Measurements from ENCODE around the gene CCL17.
"Not testable (repeated sequence)": the region's sequence is repeated elsewhere in the genome, so short reads cannot be mapped to it uniquely, and the experiment has no call there.

Gene CCL17

DNA sequence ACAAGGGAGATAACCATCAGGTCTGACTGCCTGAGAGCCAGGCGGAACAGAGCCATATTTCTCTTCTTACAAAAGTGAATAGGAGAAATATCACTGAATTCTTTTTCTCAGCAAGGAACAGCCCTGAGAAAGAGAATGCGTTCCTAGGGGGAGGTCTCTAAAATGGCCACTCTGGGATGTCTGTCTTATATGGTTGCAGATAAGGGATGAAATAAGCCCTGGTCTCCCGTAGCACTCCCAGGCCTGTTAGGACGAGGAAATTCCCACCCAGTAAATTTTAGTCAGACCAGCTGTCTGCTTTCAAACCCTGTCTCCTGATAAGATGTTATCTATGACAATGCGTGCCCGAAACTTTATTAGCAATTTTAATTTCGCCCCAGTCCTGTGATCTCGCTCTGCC, 35.4 kb downstream of the CCL17 start:
- DNase-seq = not testable (repeated sequence)

DNA sequence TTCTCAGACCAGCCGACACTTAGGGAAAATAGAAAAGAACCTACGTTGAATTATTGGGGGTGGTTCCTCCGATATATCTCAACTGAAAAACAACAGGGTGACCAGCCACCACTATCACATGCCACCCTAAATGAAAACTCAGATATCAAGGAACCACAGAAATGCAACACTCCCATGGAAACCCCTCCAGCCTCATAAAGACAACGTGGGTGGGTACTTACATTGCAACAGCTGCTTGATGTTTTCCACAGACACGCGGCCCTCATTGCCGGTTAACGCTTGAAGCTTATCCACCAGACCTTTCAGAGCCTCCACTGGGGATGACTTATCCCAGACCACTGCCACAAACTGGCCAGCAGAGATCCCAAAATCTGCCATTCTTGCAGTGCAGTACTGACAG, 36.0 kb downstream of the CCL17 start:
- DNase-seq = not testable (repeated sequence)

DNA sequence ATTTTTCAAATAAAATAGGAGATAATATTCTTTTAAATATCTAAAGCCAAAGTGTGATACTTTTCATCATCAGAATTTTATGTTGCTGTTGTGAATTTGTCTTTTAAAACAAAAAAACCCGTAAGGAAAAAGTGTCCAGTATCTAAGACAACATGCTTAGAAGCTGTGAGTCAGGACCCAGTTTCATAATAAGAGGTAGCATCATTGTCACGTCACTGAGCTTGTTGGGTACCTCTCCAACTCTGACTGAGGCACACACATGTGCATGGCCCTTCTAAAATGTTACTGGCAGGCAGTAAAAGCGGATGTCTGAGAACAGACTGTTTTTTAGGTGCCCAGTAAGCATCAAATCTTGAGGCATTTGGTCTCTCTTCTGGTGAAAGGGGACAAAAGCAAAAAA, 40.1 kb downstream of the CCL17 start:
- DNase-seq = no peak

DNA sequence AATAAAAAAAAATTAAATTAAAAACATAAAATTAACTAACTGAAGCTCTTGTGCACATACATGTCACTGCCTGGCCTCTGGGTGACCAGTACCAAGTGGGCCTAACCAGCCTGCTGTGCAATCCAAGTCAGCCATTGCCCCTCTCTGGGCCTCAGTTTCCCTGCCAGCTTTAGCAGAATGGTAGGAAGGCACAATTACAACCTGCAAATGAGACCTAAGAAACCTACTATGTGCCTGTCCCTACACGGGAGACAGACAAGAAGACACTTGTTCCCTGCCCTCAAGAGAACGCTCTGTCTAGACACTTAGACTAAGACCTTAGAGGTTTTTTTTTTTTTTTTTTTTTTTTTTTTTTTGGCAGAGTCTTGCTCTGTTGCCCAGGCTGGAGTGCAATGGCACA, 40.9 kb downstream of the CCL17 start:
- no peak for DNase-seq

DNA sequence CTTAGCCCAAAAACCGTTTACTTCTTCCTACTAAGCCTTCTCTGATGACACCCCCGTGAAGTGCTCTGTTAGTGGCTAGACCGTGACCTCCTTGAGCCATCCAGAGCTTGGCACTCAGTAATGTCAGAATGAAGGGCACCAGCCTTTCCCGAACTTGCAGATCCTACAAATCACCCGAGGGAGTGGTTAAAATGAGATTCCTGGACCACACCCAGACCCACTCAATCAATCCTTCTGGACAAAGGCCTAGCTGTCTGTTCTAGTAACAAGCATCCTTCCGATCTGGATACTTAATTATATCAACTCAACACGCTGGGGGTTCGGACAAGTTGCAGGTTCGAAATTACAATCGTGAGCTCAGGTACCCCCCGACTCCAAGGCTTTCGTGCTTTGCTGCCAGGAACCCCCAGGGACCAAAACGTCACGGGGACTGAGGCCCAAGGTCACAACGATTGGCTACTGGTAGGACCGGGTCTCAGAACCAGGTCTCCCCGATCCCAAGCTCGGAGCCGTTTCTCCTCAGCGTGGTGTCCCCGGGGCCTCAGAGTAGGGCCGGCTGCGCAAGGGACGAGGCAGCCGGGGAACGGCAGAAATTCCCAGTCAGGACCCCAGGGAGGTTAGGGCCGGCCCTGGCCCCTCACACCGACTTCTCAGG, 42.1 kb downstream of the CCL17 start:
- DNase-seq = no peak

DNA sequence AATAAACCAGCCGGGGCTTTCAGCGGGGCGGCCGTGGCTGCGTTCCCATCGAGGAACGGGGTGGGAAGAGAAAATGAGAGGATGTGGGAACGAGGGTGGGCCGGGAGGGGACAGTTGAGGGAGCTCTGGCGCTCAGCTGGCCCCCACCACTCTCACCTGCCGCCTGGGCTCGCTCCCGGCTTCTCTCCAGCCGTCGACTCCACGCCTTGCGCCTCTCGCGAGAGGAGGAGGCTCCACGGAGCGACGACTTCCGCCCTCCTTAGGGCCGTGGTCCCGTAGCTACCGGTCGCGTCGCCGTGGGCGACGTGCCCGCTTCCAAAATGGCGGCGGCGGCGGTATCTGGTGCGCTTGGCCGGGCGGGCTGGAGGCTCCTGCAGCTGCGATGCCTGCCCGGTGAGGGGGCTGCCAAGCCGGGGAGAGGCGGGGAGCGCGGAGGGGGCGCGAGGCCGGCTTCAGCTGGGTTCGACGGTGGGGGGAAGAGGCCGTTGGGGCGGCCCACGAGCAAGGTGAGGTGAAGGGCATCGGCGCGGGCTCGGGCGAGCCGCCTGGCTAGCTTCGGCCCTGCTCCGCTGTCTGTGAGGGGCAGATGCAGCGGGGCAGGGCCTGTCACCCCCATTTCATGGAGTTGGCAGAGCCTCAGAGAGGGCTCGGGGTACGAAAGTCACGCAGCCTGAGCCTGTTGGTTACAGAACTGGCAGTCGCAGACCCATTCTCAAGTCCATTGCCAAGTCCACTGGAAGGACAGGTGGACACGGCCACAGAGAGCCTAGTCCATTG, 42.8 kb downstream of the CCL17 start, which contains the start of the genes CIAPIN1 and COQ9:
Gene CIAPIN1, minus strand, starts transcription at position 200 of the 777 bp plus-strand sequence. CDS start 6,457 bp downstream, outside the sequence.
Gene COQ9, plus strand, starts transcription at position 294 of the 777 bp plus-strand sequence. Its CDS starts 27 bp downstream, at position 321.
- DNase-seq = peak; percentile 57

DNA sequence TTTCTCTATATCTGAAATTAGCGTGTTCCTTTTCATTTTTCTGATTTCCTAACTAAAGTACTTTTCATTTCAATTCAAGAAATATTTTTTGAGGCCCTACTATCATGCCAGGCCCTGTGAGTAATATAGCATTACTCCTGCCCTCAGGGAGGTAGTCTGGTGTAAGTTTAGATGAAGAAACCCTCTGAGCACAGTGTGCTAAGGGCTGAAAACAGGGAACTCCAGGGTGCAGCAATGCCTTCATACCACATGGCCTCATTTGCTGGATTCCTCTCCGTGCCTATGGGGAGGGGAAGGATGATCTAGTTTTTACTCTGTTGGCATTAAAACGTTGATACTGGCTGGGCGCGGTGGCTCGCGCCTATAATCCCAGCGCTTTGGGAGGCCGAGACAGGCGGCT, 47.5 kb downstream of the CCL17 start:
- DNase-seq = no peak

DNA sequence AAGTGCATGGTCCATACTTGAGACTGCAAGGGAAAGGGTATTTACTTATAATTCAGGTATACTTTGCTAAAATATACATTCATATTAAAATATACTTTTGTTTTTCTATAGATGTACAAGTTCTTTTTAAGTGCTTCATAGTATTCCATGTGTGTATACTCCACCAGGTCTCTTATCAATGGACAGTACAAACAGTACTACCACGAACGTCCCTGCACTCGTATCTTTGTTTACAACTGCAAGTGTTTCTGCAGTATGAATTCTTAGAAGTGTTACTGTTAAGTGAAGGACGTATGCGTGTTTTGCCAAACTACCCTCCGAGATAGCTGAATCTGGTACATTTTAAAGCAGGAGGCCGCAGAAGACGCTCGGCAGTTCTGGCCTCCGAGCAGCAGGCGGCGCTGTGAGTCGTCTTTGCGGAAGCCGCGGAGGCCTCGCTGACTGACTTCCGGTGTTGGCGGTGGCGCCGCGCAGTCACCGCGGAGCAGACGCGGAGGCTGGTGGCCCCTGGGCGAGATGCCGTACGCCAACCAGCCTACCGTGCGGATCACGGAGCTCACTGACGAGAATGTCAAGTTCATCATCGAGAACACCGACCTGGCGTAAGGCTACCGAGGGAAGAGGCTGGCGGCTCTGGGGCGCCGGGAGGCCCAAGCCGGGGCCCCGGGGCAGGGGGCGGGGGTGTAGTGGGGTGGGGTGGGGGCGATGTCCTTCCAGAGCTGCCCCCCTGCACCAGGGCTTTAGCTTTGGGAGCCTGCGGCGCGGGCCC, 57.8 kb downstream of the CCL17 start, which contains the start of gene POLR2C:
Gene POLR2C, plus strand, starts transcription at position 471 of the 769 bp plus-strand sequence. Its CDS starts 46 bp downstream, at position 517.
- peak; percentile 20 for DNase-seq

DNA sequence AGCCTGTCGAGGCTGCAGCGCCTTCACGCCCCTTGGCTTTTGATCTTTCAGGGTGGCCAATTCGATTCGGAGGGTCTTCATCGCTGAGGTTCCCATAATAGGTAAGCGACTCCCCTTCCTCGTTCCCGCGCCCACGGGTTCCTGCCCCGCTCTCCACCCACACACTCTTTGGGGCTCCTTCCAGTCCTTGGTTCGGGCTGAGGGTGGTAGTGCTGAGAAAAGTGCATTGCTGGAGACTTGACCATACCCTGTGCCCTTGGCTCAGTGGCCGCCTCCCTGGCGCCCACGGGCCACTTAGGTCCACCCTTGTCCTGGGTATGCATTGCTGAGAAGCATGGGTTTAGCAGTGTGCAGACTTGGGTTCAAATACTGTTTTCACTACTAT, 58.4 kb downstream of the CCL17 start:
- no peak for DNase-seq

DNA sequence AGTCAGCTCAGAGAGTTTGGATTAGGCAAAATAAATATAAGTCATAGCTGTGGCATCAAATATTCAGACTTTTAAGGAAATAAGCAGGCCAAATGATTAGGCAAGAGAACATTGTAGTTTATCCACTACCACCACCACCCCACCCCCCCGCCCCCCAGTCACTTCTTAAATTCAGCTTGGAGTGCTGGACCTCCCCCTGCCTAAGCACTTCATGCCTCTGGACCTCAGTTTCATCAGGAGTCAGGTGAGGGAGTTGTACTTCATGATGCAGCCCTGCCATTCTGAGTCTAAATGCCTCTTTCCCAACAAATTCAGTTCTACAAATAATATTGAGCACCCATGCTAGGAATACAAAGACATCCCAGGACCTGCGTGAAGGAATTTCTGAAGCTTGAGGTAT, 60.0 kb downstream of the CCL17 start:
- no peak for DNase-seq
